Neural crest cell (in vitro differentiated cells): ENCODE results near the gene BSG. TPM values are rescaled to one million over a fixed set of nuclear protein-coding genes. Genes with fewer than 3 reads are reported as not detected.

ENCODE experiments used
- DNase-seq: peaks from one replicate; pipeline ENCODE4 v3.0.0; 2021; ENCODE audit warnings: low read depth, mixed read lengths, low spot score
- H3K27ac Mint-ChIP-seq: one replicate; pipeline ENCODE4 v1.8.0; 2021; ENCODE audit warnings: mild to moderate bottlenecking, mixed read lengths; ENCODE audit not compliant: unreplicated experiment
- H3K27me3 Mint-ChIP-seq: 2 replicates; pipeline ENCODE4 v1.8.0; 2021; ENCODE audit warnings: low read depth, mild to moderate bottlenecking, mixed read lengths
- H3K36me3 Mint-ChIP-seq: 2 replicates; pipeline ENCODE4 v1.8.0; 2021; ENCODE audit warnings: low read depth, mild to moderate bottlenecking, mixed read lengths
- H3K4me1 Mint-ChIP-seq: 2 replicates; pipeline ENCODE4 v1.8.0; 2021; ENCODE audit warnings: mixed read lengths
- H3K4me3 Mint-ChIP-seq: one replicate; pipeline ENCODE4 v1.8.0; 2021; ENCODE audit warnings: mild to moderate bottlenecking, mixed read lengths
- H3K9me3 Mint-ChIP-seq: 2 replicates; pipeline ENCODE4 v1.8.0; 2021; ENCODE audit warnings: mixed read lengths
- CTCF ChIP-seq: fragments of 200-600 bp; sonication (generic); conservative IDR thresholded peaks from 2 replicates; pipeline ENCODE4 v1.5.0; 2021; ENCODE audit warnings: antibody characterized with exemption, mild to moderate bottlenecking
- total RNA-seq: library from RNA; stranded (reverse); gene quantifications from 2 replicates; pipeline ENCODE4 v1.2.1, GENCODE V29; 2021

Gene BSG
- total RNA-seq, 1 donor from 2014 or later, result 613 TPM

- no peak overlapping the region for H3K27ac Mint-ChIP-seq
- TF ChIP-seq CTCF, result no peak
- no peak for DNase-seq
- H3K36me3 Mint-ChIP-seq, result no peaks in the 10 kb centered on the region
- peak overlapping the region; percentile 91 for H3K4me3 Mint-ChIP-seq
- peaks cover 6% of the 10 kb centered on the region for H3K4me1 Mint-ChIP-seq
- H3K9me3 Mint-ChIP-seq, result no peaks in the 10 kb centered on the region
- H3K27me3 Mint-ChIP-seq, result no peaks in the 10 kb centered on the region
Measured at GRCh38 chr19:533364-534058, 38.9 kb upstream of the BSG start.

GRCh38 chr19:534088-534487 lies 38.3 kb upstream of the BSG start:
- H3K4me1 Mint-ChIP-seq, result peaks cover 5% of the 10 kb centered on the region
- H3K9me3 Mint-ChIP-seq, result no peaks in the 10 kb centered on the region
- H3K27ac Mint-ChIP-seq, result no peak overlapping the region
- TF ChIP-seq CTCF, result no peak
- no peaks in the 10 kb centered on the region for H3K36me3 Mint-ChIP-seq
- H3K27me3 Mint-ChIP-seq, result no peaks in the 10 kb centered on the region
- DNase-seq, result no peak
- peak overlapping the region; percentile 47 for H3K4me3 Mint-ChIP-seq

GRCh38 chr19:535017-535835 lies 37.2 kb upstream of the BSG start:
- no peak for TF ChIP-seq CTCF
- Mint-ChIP-seq H3K4me3 (no peak overlapping the region), H3K27ac (no peak overlapping the region), H3K9me3 (no peaks in the 10 kb centered on the region), H3K27me3 (no peaks in the 10 kb centered on the region), H3K36me3 (no peaks in the 10 kb centered on the region), H3K4me1 (peaks cover 5% of the 10 kb centered on the region)
- no peak for DNase-seq

GRCh38 chr19:536031-536880 lies 36.1 kb upstream of the BSG start:
- Mint-ChIP-seq H3K4me1 (peaks cover 5% of the 10 kb centered on the region), H3K9me3 (no peaks in the 10 kb centered on the region), H3K4me3 (no peak overlapping the region), H3K27me3 (no peaks in the 10 kb centered on the region), H3K36me3 (no peaks in the 10 kb centered on the region), H3K27ac (no peak overlapping the region)
- no peak for DNase-seq
- no peak for TF ChIP-seq CTCF

GRCh38 chr19:536881-537404 lies 35.5 kb upstream of the BSG start:
- Mint-ChIP-seq H3K36me3 (no peaks in the 10 kb centered on the region), H3K9me3 (no peaks in the 10 kb centered on the region), H3K4me1 (peaks cover 5% of the 10 kb centered on the region), H3K27ac (no peak overlapping the region), H3K27me3 (no peaks in the 10 kb centered on the region), H3K4me3 (no peak overlapping the region)
- no peak for DNase-seq
- TF ChIP-seq CTCF, result no peak
